Nephron (organoid): ENCODE measurements around the gene SEMA5A.

Experiments used
- H3K27ac Mint-ChIP-seq, 3 experiments: 2 replicates each; pipeline ENCODE4 v1.8.0; 2020; ENCODE audit warnings: mixed read lengths in 3 of 3, mild to moderate bottlenecking in 2 of 3, moderate library complexity in 1 of 3
- H3K27me3 Mint-ChIP-seq: 2 replicates; pipeline ENCODE4 v1.8.0; 2021; ENCODE audit warnings: low read depth, mild to moderate bottlenecking, moderate library complexity, mixed read lengths
- H3K36me3 Mint-ChIP-seq: 2 replicates; pipeline ENCODE4 v1.8.0; 2020; ENCODE audit warnings: low read depth, mixed read lengths
- H3K4me1 Mint-ChIP-seq: 2 replicates; pipeline ENCODE4 v1.8.0; 2020; ENCODE audit warnings: mixed read lengths
- H3K4me3 Mint-ChIP-seq, 3 experiments: 2 replicates each; pipeline ENCODE4 v1.8.0; 2020; ENCODE audit warnings: mild to moderate bottlenecking in 3 of 3, mixed read lengths in 3 of 3, moderate library complexity in 2 of 3
- H3K9me3 Mint-ChIP-seq: 2 replicates; pipeline ENCODE4 v1.8.0; 2020; ENCODE audit warnings: mixed read lengths
- CTCF ChIP-seq, 3 experiments: fragments of 200-600 bp; sonication (generic); IDR thresholded peaks; one replicate each; pipeline ENCODE4 v1.5.0; 2021; ENCODE audit warnings: antibody characterized with exemption in 3 of 3; ENCODE audit not compliant: unreplicated experiment in 3 of 3

SEMA5A gene

GRCh38 chr5:9544502-9545135 is 1.3 kb downstream of the SEMA5A start:
- H3K9me3 Mint-ChIP-seq = no peaks in the 10 kb centered on the region
- peaks cover 8% of the 10 kb centered on the region for H3K27me3 Mint-ChIP-seq
- H3K4me1 Mint-ChIP-seq = peaks cover 27% of the 10 kb centered on the region
- H3K4me3 Mint-ChIP-seq = peak overlapping the region; percentile 88 to 92 (median 89)
- peak; percentile 90 to 93 (median 91) for TF ChIP-seq CTCF (IDR thresholded peaks at IDR 0.05; ENCODE audit: unreplicated experiment in 3 of 3)
- H3K36me3 Mint-ChIP-seq = peaks cover 13% of the 10 kb centered on the region
- peak overlapping the region; percentile 84 to 86 (median 84) for H3K27ac Mint-ChIP-seq

- H3K4me1 Mint-ChIP-seq = peaks cover 27% of the 10 kb centered on the region
- TF ChIP-seq CTCF (IDR thresholded peaks at IDR 0.05; ENCODE audit: unreplicated experiment in 3 of 3) = no peak
Observed at GRCh38 chr5:9544056-9544455, 1.8 kb downstream of the SEMA5A start.

GRCh38 chr5:9543311-9543920 is 2.5 kb downstream of the SEMA5A start:
- peaks cover 8% of the 10 kb centered on the region for H3K27me3 Mint-ChIP-seq
- peak overlapping the region; percentile 88 to 92 (median 89) for H3K4me3 Mint-ChIP-seq
- peaks cover 27% of the 10 kb centered on the region for H3K4me1 Mint-ChIP-seq
- H3K9me3 Mint-ChIP-seq = no peaks in the 10 kb centered on the region
- peaks cover 3% of the 10 kb centered on the region for H3K36me3 Mint-ChIP-seq
- TF ChIP-seq CTCF (IDR thresholded peaks at IDR 0.05; ENCODE audit: unreplicated experiment in 3 of 3) = no peak
- H3K27ac Mint-ChIP-seq = peak overlapping the region; percentile 20 to 86 (median 77)

More at GRCh38 chr5:9544056-9544455, 1.8 kb downstream of the SEMA5A start:
- Mint-ChIP-seq H3K4me3 (peak overlapping the region; percentile 88 to 92 (median 89)), H3K36me3 (peaks cover 8% of the 10 kb centered on the region), H3K27ac (peak overlapping the region; percentile 84 to 86 (median 84)), H3K9me3 (no peaks in the 10 kb centered on the region), H3K27me3 (peaks cover 8% of the 10 kb centered on the region)

GRCh38 chr5:9540791-9541190 is 5.1 kb downstream of the SEMA5A start:
- Mint-ChIP-seq H3K4me3 (no peak overlapping the region), H3K36me3 (no peaks in the 10 kb centered on the region), H3K27me3 (peaks cover 10% of the 10 kb centered on the region), H3K27ac (peak overlapping the region in 1 of 3 experiments; percentile 71), H3K4me1 (peaks cover 19% of the 10 kb centered on the region), H3K9me3 (no peaks in the 10 kb centered on the region)
- no peak for TF ChIP-seq CTCF (IDR thresholded peaks at IDR 0.05; ENCODE audit: unreplicated experiment in 3 of 3)

- Mint-ChIP-seq H3K27me3 (peaks cover 7% of the 10 kb centered on the region), H3K4me3 (no peak overlapping the region), H3K9me3 (no peaks in the 10 kb centered on the region)
Observed at GRCh38 chr5:9538504-9538903, 7.4 kb downstream of the SEMA5A start.

More at GRCh38 chr5:9538504-9538903, 7.4 kb downstream of the SEMA5A start:
- peaks cover 8% of the 10 kb centered on the region for H3K36me3 Mint-ChIP-seq
- H3K27ac Mint-ChIP-seq = no peak overlapping the region
- TF ChIP-seq CTCF (IDR thresholded peaks at IDR 0.05; ENCODE audit: unreplicated experiment in 3 of 3) = no peak
- peaks cover 32% of the 10 kb centered on the region for H3K4me1 Mint-ChIP-seq
